ENCODE measurements around the gene ENTHD1.
A peak's percentile ranks its signal among the peaks of the same experiment; 100 is the strongest.

The ENTHD1 gene

DNA sequence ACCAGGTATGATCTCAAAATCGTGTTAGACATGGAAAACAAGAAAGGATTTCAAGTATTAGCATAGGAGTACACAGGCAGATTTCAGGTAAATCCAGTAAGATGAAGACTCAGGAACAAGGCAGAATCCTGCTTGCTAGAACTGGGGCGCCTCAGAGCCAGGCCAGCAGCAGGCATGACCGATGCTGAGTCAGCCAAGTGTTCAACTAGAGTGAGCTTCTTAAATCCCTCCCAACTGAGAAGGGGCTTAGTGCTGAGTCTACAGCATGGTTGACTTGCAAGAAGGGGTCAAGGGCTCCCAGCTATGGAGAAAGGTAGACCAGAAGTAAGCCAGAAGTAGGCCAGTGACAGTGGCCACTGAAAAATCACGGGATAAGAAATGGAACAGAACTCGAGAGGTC, 19.8 kb upstream of the ENTHD1 start:
- no peak for TF ChIP-seq ZNF544 (tag by site-specific recombination; IDR thresholded peaks at IDR 0.05)
- TF ChIP-seq, protein P1, sequence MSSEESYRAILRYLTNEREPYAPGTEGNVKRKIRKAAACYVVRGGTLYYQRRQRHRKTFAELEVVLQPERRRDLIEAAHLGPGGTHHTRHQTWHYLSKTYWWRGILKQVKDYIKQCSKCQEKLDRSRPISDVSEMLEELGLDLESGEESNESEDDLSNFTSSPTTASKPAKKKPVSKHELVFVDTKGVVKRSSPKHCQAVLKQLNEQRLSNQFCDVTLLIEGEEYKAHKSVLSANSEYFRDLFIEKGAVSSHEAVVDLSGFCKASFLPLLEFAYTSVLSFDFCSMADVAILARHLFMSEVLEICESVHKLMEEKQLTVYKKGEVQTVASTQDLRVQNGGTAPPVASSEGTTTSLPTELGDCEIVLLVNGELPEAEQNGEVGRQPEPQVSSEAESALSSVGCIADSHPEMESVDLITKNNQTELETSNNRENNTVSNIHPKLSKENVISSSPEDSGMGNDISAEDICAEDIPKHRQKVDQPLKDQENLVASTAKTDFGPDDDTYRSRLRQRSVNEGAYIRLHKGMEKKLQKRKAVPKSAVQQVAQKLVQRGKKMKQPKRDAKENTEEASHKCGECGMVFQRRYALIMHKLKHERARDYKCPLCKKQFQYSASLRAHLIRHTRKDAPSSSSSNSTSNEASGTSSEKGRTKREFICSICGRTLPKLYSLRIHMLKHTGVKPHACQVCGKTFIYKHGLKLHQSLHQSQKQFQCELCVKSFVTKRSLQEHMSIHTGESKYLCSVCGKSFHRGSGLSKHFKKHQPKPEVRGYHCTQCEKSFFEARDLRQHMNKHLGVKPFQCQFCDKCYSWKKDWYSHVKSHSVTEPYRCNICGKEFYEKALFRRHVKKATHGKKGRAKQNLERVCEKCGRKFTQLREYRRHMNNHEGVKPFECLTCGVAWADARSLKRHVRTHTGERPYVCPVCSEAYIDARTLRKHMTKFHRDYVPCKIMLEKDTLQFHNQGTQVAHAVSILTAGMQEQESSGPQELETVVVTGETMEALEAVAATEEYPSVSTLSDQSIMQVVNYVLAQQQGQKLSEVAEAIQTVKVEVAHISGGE (tag by site-specific recombination; conservative IDR thresholded peaks at IDR 0.05; ENCODE audit: low read depth): no peak
- CTCF ChIA-PET: no interaction called here

DNA sequence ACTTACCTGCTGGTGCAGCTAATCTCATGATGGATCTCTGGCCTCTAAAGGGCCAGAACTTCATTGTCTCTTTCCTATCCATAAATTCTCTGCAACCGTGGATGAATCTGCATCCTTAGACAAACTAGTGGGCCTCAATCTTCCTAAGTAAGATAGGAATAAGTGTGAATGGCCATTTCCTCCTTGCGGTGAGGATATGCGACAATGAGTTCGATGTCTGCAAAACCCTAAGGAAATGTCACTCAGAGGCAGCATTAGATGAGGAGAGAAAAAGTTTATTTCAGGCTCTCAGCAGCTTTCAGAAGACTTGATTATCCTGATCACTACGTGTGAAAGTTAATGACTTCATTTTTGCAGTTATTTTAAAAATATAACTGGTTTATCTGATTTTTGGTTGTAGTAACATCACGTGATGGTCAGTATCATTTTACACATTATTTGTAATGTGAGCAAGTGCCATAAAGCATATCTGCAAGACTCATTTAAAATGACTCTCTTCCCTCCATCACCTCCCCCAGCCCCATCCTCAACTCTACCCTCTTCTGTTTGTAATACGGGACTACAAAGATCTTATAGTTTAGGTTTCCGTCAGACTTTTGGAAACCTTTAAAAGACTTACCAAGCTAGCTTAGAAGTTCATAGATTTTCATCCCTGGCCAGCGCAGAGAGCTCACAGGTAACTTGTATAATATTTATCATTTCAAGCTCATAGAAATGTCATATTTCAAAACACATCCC, 17.5 kb upstream of the ENTHD1 start:
- POLR2A ChIA-PET: no interaction called here
- no peak for TF ChIP-seq GLIS1 (tag by site-specific recombination; IDR thresholded peaks at IDR 0.05)
- CTCF ChIA-PET: interaction anchor here (0.7 to 0.9 kb wide), 2 partner anchors 15 to 357 kb away, joined by 3 to 5 read pairs; no protein-coding TSS in a partner anchor

More for the DNA sequence above, 19.8 kb upstream of the ENTHD1 start:
- H3K9me3 ChIP-seq (ENCODE audit: control insufficient read depth, insufficient read depth, low read depth, low read length): no peaks in the 10 kb centered on the region
- H3K4me3 ChIP-seq (ENCODE audit: low read depth, low read length): no peak overlapping the region
- H3K27ac ChIP-seq (ENCODE audit: extremely low read depth, low read depth, low read length): no peak overlapping the region
- POLR2A ChIA-PET: no interaction called here
- H3K4me1 ChIP-seq (ENCODE audit: control insufficient read depth, insufficient read depth, low read length): no peaks in the 10 kb centered on the region
- H3K36me3 ChIP-seq (ENCODE audit: control insufficient read depth in 2 of 2, insufficient read depth in 1 of 2, low read length in 2 of 2): no peaks in the 10 kb centered on the region

DNA sequence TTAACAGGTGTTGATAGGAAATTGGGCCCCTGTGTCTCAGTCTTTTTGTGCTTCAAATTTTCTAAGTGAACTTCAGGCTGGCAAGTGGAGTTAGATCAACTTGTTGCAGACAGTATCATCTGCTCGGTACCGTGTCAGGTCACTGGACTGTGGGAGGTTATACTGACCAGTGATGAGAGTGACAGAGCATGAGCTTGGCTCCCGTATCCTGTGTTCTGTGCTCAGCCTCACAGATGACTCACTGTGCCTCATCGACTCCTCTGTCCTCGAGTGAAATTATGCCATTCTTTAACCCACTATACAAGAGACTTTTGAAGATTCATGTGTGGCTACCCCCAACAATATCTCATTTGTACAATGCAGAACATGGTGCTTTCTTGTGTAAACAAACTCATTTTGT, 15.2 kb upstream of the ENTHD1 start:
- ChIA-PET CTCF (interaction anchor here (0.5 to 1.2 kb wide), 2 partner anchors 24 to 1019 kb away, joined by 3 to 9 read pairs; no protein-coding TSS in a partner anchor), POLR2A (no interaction called here)
- no peaks in the 10 kb centered on the region for H3K36me3 ChIP-seq (ENCODE audit: control insufficient read depth in 2 of 2, insufficient read depth in 1 of 2, low read length in 2 of 2)
- no peaks in the 10 kb centered on the region for H3K4me1 ChIP-seq (ENCODE audit: control insufficient read depth, insufficient read depth, low read length)
- no peaks in the 10 kb centered on the region for H3K9me3 ChIP-seq (ENCODE audit: control insufficient read depth, insufficient read depth, low read depth, low read length)
- TF ChIP-seq ZNF404 (tag by site-specific recombination; IDR thresholded peaks at IDR 0.05) (no peak), HOXC10 (CRISPR knock-in tag; IDR thresholded peaks at IDR 0.05) (no peak), SCRT2 (tag by site-specific recombination; IDR thresholded peaks at IDR 0.05) (peak; percentile 35; the same call in 1 of the 2 replicates), ZNF366 (tag by site-specific recombination; conservative IDR thresholded peaks at IDR 0.05) (no peak), ZNF560 (tag by site-specific recombination; IDR thresholded peaks at IDR 0.05; ENCODE audit: borderline replicate concordance) (no peak), KLF9 (tag by site-specific recombination; IDR thresholded peaks at IDR 0.05; ENCODE audit: low read depth) (no peak), ZNF169 (tag by site-specific recombination; IDR thresholded peaks at IDR 0.05) (no peak), ZNF529 (tag by site-specific recombination; IDR thresholded peaks at IDR 0.05; ENCODE audit: insufficient replicate concordance) (no peak), ZNF292 (tag by site-specific recombination; IDR thresholded peaks at IDR 0.05; ENCODE audit: borderline replicate concordance, low read depth) (no peak), KLF7 (tag by site-specific recombination; IDR thresholded peaks at IDR 0.05; ENCODE audit: borderline replicate concordance) (no peak), YY2 (tag by site-specific recombination; IDR thresholded peaks at IDR 0.05) (no peak), ZBTB17 (tag by site-specific recombination; IDR thresholded peaks at IDR 0.05) (peak; percentile 25; the same call in 1 of the 2 replicates), TRIM28 (IDR thresholded peaks at IDR 0.05; ENCODE audit: borderline replicate concordance, low read length) (no peak), ZNF2 (tag by site-specific recombination; IDR thresholded peaks at IDR 0.05) (no peak), ZNF155 (tag by site-specific recombination; IDR thresholded peaks at IDR 0.05) (no peak)
- TF ChIP-seq, protein P2, sequence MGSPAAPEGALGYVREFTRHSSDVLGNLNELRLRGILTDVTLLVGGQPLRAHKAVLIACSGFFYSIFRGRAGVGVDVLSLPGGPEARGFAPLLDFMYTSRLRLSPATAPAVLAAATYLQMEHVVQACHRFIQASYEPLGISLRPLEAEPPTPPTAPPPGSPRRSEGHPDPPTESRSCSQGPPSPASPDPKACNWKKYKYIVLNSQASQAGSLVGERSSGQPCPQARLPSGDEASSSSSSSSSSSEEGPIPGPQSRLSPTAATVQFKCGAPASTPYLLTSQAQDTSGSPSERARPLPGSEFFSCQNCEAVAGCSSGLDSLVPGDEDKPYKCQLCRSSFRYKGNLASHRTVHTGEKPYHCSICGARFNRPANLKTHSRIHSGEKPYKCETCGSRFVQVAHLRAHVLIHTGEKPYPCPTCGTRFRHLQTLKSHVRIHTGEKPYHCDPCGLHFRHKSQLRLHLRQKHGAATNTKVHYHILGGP (tag by site-specific recombination; IDR thresholded peaks at IDR 0.05): no peak
- TF ChIP-seq, protein P3, sequence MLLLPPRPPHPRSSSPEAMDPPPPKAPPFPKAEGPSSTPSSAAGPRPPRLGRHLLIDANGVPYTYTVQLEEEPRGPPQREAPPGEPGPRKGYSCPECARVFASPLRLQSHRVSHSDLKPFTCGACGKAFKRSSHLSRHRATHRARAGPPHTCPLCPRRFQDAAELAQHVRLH (tag by site-specific recombination; IDR thresholded peaks at IDR 0.05): no peak
- no peak overlapping the region for H3K4me3 ChIP-seq (ENCODE audit: low read depth, low read length)
- no peak overlapping the region for H3K27ac ChIP-seq (ENCODE audit: extremely low read depth, low read depth, low read length)

More for the DNA sequence above, 17.5 kb upstream of the ENTHD1 start:
- no peaks in the 10 kb centered on the region for H3K9me3 ChIP-seq (ENCODE audit: control insufficient read depth, insufficient read depth, low read depth, low read length)
- H3K4me1 ChIP-seq (ENCODE audit: control insufficient read depth, insufficient read depth, low read length): no peaks in the 10 kb centered on the region
- H3K4me3 ChIP-seq (ENCODE audit: low read depth, low read length): no peak overlapping the region
- H3K27ac ChIP-seq (ENCODE audit: extremely low read depth, low read depth, low read length): no peak overlapping the region
- no peaks in the 10 kb centered on the region for H3K36me3 ChIP-seq (ENCODE audit: control insufficient read depth in 2 of 2, insufficient read depth in 1 of 2, low read length in 2 of 2)
